HepG2 (cell line): ENCODE measurements around the gene DENND1C. TPM values are rescaled to one million over a fixed set of nuclear protein-coding genes. Genes with fewer than 3 reads are reported as not detected.

Experiments used
- HDAC1 ChIP-seq: sonication (generic); formaldehyde crosslinking; IDR thresholded peaks from 2 replicates; pipeline ENCODE4 v1.5.1; 2020; ENCODE audit warnings: mild to moderate bottlenecking, missing genetic modification reagents
- ZNF790 ChIP-seq: sonication (generic); formaldehyde crosslinking; IDR thresholded peaks from 2 replicates; pipeline ENCODE4 v1.8.0; 2022; ENCODE audit warnings: missing genetic modification reagents, mild to moderate bottlenecking, borderline replicate concordance
- polyA plus RNA-seq, 8 experiments: library from polyadenylated mRNA; depleted of rRNA in 3 of 8; stranded (reverse) in 7 of 8; unstranded in 1 of 8; fragments of >200 nt; fragmentation: Illumina TruSeq in 4 of 8; extraction: Trizol in 4 of 8; gene quantifications; 2 replicates each; pipeline versions ENCODE4 v1.2.1 to v1.2.3, GENCODE V29; 2011 to 2016; ENCODE audit warnings: low read depth in 4 of 8, missing spikeins in 1 of 8, mixed read lengths in 1 of 8; ENCODE audit not compliant: insufficient read depth in 1 of 8
- total RNA-seq, 5 experiments: library from RNA; depleted of rRNA; stranded (reverse); fragments of >200 nt; fragmentation: Illumina TruSeq; extraction: Trizol; gene quantifications; 2 replicates each; pipeline ENCODE4 v1.2.3, GENCODE V29; 2016; ENCODE audit warnings: low read depth in 1 of 5
- TF ChIP-seq, protein P1 (sequence below): sonication (generic); formaldehyde crosslinking; IDR thresholded peaks from 2 replicates; pipeline ENCODE4 v1.5.0; 2020; ENCODE audit warnings: mild to moderate bottlenecking, missing genetic modification reagents, borderline replicate concordance

The DENND1C gene
- total and polyA plus RNA-seq, 2 of the 13 experiments (the other 11 are each of a cell fraction or from before 2014, with no cell fraction given): 0.04 to 0.73 TPM

DNA sequence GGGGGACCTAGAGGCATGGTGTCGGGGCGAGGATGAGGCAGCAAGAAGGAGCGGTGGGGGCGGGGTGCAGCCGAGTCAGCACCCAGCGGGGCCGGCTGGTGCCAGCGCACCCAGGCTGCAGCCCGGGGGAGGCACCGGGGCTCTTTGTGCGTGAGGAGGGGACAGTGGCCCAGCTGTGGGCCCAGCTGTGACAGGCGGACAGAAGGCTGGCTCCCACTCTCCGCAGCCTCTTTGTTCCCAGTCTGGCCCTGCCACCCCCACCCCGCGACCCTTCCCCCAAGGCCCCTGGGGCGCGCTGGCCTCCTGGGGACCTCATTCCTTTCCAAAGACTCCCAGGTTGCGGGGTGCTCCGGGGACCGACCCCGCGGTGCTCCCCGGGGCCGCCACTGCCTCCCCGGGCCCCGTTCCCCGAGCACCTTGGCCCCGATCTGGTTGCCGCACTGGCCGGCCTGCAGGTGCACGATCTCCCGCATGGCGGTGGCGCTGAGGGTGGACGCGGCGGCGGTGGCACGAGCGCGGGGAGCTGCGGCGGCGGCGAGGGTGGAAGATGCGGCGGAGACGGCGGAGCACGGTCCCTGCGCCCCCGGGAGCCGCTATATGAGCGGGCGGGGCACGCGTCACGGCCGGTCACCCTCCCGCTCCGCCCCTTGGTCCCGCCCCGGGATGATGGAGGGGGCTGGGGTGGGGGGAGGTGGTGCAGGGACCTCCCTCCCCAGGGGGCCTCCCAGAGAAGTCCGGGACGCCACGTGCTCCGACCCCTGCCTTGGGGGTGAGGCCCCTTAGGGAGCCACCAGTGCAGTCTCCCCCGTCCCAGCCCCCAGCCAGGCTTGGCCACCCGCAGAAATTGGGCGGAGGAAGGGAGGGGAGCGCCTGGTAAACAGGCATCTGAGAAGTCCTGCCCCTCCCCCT, 20.4 kb upstream of the DENND1C start, which contains the start of gene TUBB4A (continued):
- TF ChIP-seq ZNF790 (CRISPR knock-in tag) (no peak), HDAC1 (CRISPR knock-in tag) (0 out of 2 replicates have a peak, but pooled peaks have one; percentile 21)
- TF ChIP-seq, protein P1, sequence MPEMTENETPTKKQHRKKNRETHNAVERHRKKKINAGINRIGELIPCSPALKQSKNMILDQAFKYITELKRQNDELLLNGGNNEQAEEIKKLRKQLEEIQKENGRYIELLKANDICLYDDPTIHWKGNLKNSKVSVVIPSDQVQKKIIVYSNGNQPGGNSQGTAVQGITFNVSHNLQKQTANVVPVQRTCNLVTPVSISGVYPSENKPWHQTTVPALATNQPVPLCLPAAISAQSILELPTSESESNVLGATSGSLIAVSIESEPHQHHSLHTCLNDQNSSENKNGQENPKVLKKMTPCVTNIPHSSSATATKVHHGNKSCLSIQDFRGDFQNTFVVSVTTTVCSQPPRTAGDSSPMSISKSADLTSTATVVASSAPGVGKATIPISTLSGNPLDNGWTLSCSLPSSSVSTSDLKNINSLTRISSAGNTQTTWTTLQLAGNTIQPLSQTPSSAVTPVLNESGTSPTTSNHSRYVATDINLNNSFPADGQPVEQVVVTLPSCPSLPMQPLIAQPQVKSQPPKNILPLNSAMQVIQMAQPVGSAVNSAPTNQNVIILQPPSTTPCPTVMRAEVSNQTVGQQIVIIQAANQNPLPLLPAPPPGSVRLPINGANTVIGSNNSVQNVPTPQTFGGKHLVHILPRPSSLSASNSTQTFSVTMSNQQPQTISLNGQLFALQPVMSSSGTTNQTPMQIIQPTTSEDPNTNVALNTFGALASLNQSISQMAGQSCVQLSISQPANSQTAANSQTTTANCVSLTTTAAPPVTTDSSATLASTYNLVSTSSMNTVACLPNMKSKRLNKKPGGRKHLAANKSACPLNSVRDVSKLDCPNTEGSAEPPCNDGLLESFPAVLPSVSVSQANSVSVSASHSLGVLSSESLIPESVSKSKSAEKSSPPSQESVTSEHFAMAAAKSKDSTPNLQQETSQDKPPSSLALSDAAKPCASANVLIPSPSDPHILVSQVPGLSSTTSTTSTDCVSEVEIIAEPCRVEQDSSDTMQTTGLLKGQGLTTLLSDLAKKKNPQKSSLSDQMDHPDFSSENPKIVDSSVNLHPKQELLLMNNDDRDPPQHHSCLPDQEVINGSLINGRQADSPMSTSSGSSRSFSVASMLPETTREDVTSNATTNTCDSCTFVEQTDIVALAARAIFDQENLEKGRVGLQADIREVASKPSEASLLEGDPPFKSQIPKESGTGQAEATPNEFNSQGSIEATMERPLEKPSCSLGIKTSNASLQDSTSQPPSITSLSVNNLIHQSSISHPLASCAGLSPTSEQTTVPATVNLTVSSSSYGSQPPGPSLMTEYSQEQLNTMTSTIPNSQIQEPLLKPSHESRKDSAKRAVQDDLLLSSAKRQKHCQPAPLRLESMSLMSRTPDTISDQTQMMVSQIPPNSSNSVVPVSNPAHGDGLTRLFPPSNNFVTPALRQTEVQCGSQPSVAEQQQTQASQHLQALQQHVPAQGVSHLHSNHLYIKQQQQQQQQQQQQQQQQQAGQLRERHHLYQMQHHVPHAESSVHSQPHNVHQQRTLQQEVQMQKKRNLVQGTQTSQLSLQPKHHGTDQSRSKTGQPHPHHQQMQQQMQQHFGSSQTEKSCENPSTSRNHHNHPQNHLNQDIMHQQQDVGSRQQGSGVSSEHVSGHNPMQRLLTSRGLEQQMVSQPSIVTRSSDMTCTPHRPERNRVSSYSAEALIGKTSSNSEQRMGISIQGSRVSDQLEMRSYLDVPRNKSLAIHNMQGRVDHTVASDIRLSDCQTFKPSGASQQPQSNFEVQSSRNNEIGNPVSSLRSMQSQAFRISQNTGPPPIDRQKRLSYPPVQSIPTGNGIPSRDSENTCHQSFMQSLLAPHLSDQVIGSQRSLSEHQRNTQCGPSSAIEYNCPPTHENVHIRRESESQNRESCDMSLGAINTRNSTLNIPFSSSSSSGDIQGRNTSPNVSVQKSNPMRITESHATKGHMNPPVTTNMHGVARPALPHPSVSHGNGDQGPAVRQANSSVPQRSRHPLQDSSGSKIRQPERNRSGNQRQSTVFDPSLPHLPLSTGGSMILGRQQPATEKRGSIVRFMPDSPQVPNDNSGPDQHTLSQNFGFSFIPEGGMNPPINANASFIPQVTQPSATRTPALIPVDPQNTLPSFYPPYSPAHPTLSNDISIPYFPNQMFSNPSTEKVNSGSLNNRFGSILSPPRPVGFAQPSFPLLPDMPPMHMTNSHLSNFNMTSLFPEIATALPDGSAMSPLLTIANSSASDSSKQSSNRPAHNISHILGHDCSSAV (CRISPR knock-in tag): no peak
